Mesenchymal stem cell (in vitro differentiated cells and primary cell): Measurements from ENCODE around the gene PRPS2.

Source experiments
- DNase-seq: peaks from one replicate; pipeline ENCODE4 v3.0.0-alpha.2; 2013
- H2AFZ ChIP-seq: one replicate; pipeline ENCODE4 v1.6.1; 2013; ENCODE audit warnings: low read depth, mild to moderate bottlenecking, control low read depth, inconsistent platforms, low read length, moderate library complexity
- H2AK5ac ChIP-seq: 2 replicates; pipeline ENCODE4 v1.6.1; 2013; ENCODE audit warnings: low read length, moderate library complexity, mild to moderate bottlenecking, inconsistent platforms; ENCODE audit not compliant: severe bottlenecking
- H2BK120ac ChIP-seq: one replicate; pipeline ENCODE4 v1.6.1; 2013; ENCODE audit warnings: low read depth, mild to moderate bottlenecking, inconsistent platforms, low read length, moderate library complexity
- H2BK12ac ChIP-seq, 2 experiments: one replicate each; pipeline ENCODE4 v1.6.1; 2013; ENCODE audit warnings: inconsistent platforms in 2 of 2, low read length in 2 of 2, mild to moderate bottlenecking in 2 of 2, moderate library complexity in 2 of 2, control low read depth in 1 of 2
- H2BK15ac ChIP-seq: one replicate; pipeline ENCODE4 v1.6.1; 2013; ENCODE audit warnings: mild to moderate bottlenecking, low read depth, inconsistent platforms; ENCODE audit not compliant: poor library complexity, severe bottlenecking
- H2BK5ac ChIP-seq: 2 replicates; pipeline ENCODE4 v1.6.1; 2013; ENCODE audit warnings: low read depth, mild to moderate bottlenecking, low read length, control low read depth, inconsistent platforms; ENCODE audit not compliant: poor library complexity, severe bottlenecking
- H3K14ac ChIP-seq, 2 experiments: one replicate each; pipeline ENCODE4 v1.6.1; 2013; ENCODE audit warnings: inconsistent platforms in 2 of 2, low read length in 2 of 2, control low read depth in 1 of 2, mild to moderate bottlenecking in 1 of 2, moderate library complexity in 1 of 2
- H3K18ac ChIP-seq, 2 experiments: one replicate each; pipeline ENCODE4 v1.6.1; 2013; ENCODE audit warnings: inconsistent platforms in 2 of 2, low read length in 2 of 2, control low read depth in 1 of 2, low read depth in 1 of 2, mild to moderate bottlenecking in 1 of 2
- H3K23ac ChIP-seq, 2 experiments: one replicate each; pipeline ENCODE4 v1.6.1; 2013; ENCODE audit warnings: inconsistent platforms in 2 of 2, low read length in 2 of 2, mild to moderate bottlenecking in 2 of 2, moderate library complexity in 2 of 2, control low read depth in 1 of 2
- H3K27ac ChIP-seq: 2 replicates; pipeline ENCODE4 v1.5.1; 2013; ENCODE audit warnings: mild to moderate bottlenecking, moderate library complexity, low read length, control low read depth, inconsistent platforms; ENCODE audit not compliant: poor library complexity, severe bottlenecking
- H3K27me3 ChIP-seq, 2 experiments: 2 replicates each; pipeline versions ENCODE4 v1.6.1 to v1.7.0; 2013; ENCODE audit warnings: low read length in 2 of 2, mild to moderate bottlenecking in 2 of 2, moderate library complexity in 2 of 2, control low read depth in 1 of 2, inconsistent platforms in 1 of 2; ENCODE audit not compliant: control insufficient read depth in 1 of 2, insufficient read depth in 1 of 2
- H3K36me3 ChIP-seq, 2 experiments: 2 replicates each; pipeline versions ENCODE4 v1.6.1 to v1.7.0; 2013; ENCODE audit warnings: low read length in 2 of 2, control low read depth in 1 of 2, inconsistent platforms in 1 of 2, low read depth in 1 of 2, mild to moderate bottlenecking in 1 of 2; ENCODE audit not compliant: insufficient read depth in 2 of 2, control insufficient read depth in 1 of 2
- H3K4ac ChIP-seq, 2 experiments: one replicate each; pipeline ENCODE4 v1.6.1; 2013; ENCODE audit warnings: inconsistent platforms in 2 of 2, low read length in 2 of 2, mild to moderate bottlenecking in 2 of 2, moderate library complexity in 2 of 2, control low read depth in 1 of 2, low read depth in 1 of 2
- H3K4me1 ChIP-seq: 2 replicates; pipeline ENCODE4 v1.6.1; 2013; ENCODE audit warnings: low read depth, low read length, control low read depth; ENCODE audit not compliant: control insufficient read depth, insufficient read depth
- H3K4me2 ChIP-seq: 2 replicates; pipeline ENCODE4 v1.6.1; 2013; ENCODE audit warnings: low read length, mild to moderate bottlenecking, inconsistent platforms; ENCODE audit not compliant: poor library complexity, severe bottlenecking
- H3K4me3 ChIP-seq, 2 experiments: 2 replicates each; pipeline versions ENCODE4 v1.5.1 to v1.7.0; 2013; ENCODE audit warnings: low read length in 2 of 2, mild to moderate bottlenecking in 2 of 2, control low read depth in 1 of 2, low read depth in 1 of 2; ENCODE audit not compliant: insufficient read depth in 1 of 2
- H3K79me1 ChIP-seq: replicated peaks from 2 replicates; pipeline ENCODE4 v1.6.1; 2013; ENCODE audit warnings: mild to moderate bottlenecking, control low read depth, low read length, inconsistent platforms; ENCODE audit not compliant: poor library complexity, severe bottlenecking
- H3K9ac ChIP-seq: 2 replicates; pipeline ENCODE4 v1.7.0; 2013; ENCODE audit warnings: mild to moderate bottlenecking, low read length, moderate library complexity
- H3K9me3 ChIP-seq: 2 replicates; pipeline ENCODE4 v1.7.0; 2013; ENCODE audit warnings: mild to moderate bottlenecking, low read length; ENCODE audit not compliant: control insufficient read depth
- H4K8ac ChIP-seq: one replicate; pipeline ENCODE4 v1.6.1; 2013; ENCODE audit warnings: inconsistent platforms, mild to moderate bottlenecking, low read length, moderate library complexity
- H4K91ac ChIP-seq: one replicate; pipeline ENCODE4 v1.6.1; 2013; ENCODE audit warnings: mild to moderate bottlenecking, low read length, inconsistent platforms
- WGBS: methylation state at CpG from one replicate; pipeline ENCODE4 v1.1.7; 2013; ENCODE audit warnings: mixed read lengths; 5-methylcytosine and 5-hydroxymethylcytosine counted together

PRPS2 gene

GRCh38 chrX:12753366-12753765 lies 37.8 kb upstream of the PRPS2 start:
- H4K8ac ChIP-seq, result no peak overlapping the region
- no peak overlapping the region for H3K9ac ChIP-seq
- H4K91ac ChIP-seq, result no peak overlapping the region
- no peak overlapping the region for H3K27ac ChIP-seq
- no peaks in the 10 kb centered on the region for H3K36me3 ChIP-seq
- H3K14ac ChIP-seq, result no peak overlapping the region
- H3K23ac ChIP-seq, result no peak overlapping the region
- no peaks in the 10 kb centered on the region for H3K79me1 ChIP-seq
- H3K27me3 ChIP-seq, result peaks cover 0 to 3% of the 10 kb centered on the region in 2 experiments
- no peak overlapping the region for H3K4ac ChIP-seq
- H2BK120ac ChIP-seq, result no peak overlapping the region
- H2BK15ac ChIP-seq, result no peak overlapping the region
- no peak overlapping the region for H2BK12ac ChIP-seq
- H3K18ac ChIP-seq, result no peak overlapping the region
- no peak overlapping the region for H3K4me2 ChIP-seq
- H3K4me3 ChIP-seq, result no peak overlapping the region
- no peak for DNase-seq
- WGBS, result 60% methylated on average over 1 of the region's 2 CpGs
- H2AFZ ChIP-seq, result no peak overlapping the region
- no peak overlapping the region for H2AK5ac ChIP-seq
- no peaks in the 10 kb centered on the region for H3K4me1 ChIP-seq
- H2BK5ac ChIP-seq, result no peak overlapping the region
- peaks cover 12% of the 10 kb centered on the region for H3K9me3 ChIP-seq

- Histone ChIP-seq H3K36me3 (no peaks in the 10 kb centered on the region), H4K91ac (no peak overlapping the region), H3K79me1 (no peaks in the 10 kb centered on the region), H3K27me3 (peaks cover 0 to 3% of the 10 kb centered on the region in 2 experiments), H2AK5ac (no peak overlapping the region), H3K18ac (no peak overlapping the region), H3K4ac (no peak overlapping the region), H3K4me1 (no peaks in the 10 kb centered on the region), H2BK5ac (no peak overlapping the region), H2BK15ac (no peak overlapping the region), H3K4me2 (no peak overlapping the region), H3K23ac (no peak overlapping the region), H4K8ac (no peak overlapping the region), H3K27ac (no peak overlapping the region), H2AFZ (no peak overlapping the region), H2BK120ac (no peak overlapping the region), H3K14ac (no peak overlapping the region), H2BK12ac (no peak overlapping the region), H3K4me3 (no peak overlapping the region), H3K9me3 (peaks cover 3% of the 10 kb centered on the region), H3K9ac (no peak overlapping the region)
- WGBS, result 93% methylated on average over 2 of the region's 3 CpGs
- no peak for DNase-seq
Measured at GRCh38 chrX:12758291-12758690, 32.9 kb upstream of the PRPS2 start.

GRCh38 chrX:12767856-12768255 lies 23.4 kb upstream of the PRPS2 start:
- no peak for DNase-seq
- Histone ChIP-seq H4K91ac (no peak overlapping the region), H2BK15ac (no peak overlapping the region), H3K9ac (no peak overlapping the region), H3K14ac (no peak overlapping the region), H2BK5ac (no peak overlapping the region), H3K9me3 (no peaks in the 10 kb centered on the region), H3K79me1 (no peaks in the 10 kb centered on the region), H2AK5ac (no peak overlapping the region), H2BK120ac (no peak overlapping the region), H3K18ac (no peak overlapping the region), H2BK12ac (no peak overlapping the region), H3K27me3 (peaks cover 0 to 2% of the 10 kb centered on the region in 2 experiments), H3K23ac (no peak overlapping the region), H3K4me1 (peaks cover 2% of the 10 kb centered on the region), H4K8ac (no peak overlapping the region), H3K4me2 (no peak overlapping the region), H3K27ac (no peak overlapping the region), H2AFZ (no peak overlapping the region), H3K4me3 (no peak overlapping the region), H3K4ac (no peak overlapping the region), H3K36me3 (no peaks in the 10 kb centered on the region)
- WGBS, result no CpG with 5 or more reads among the region's 2 CpGs

GRCh38 chrX:12768491-12768890 lies 22.7 kb upstream of the PRPS2 start:
- H3K27ac ChIP-seq, result no peak overlapping the region
- no peak overlapping the region for H4K91ac ChIP-seq
- H4K8ac ChIP-seq, result no peak overlapping the region
- peaks cover 2% of the 10 kb centered on the region for H3K4me1 ChIP-seq
- no peak overlapping the region for H3K4me3 ChIP-seq
- DNase-seq, result no peak
- H3K9ac ChIP-seq, result no peak overlapping the region
- peaks cover 0 to 1% of the 10 kb centered on the region in 2 experiments for H3K27me3 ChIP-seq
- WGBS, result 91% methylated on average over 3 of the region's 4 CpGs
- no peaks in the 10 kb centered on the region for H3K36me3 ChIP-seq
- no peaks in the 10 kb centered on the region for H3K9me3 ChIP-seq
- no peak overlapping the region for H3K18ac ChIP-seq
- H3K23ac ChIP-seq, result no peak overlapping the region
- H3K4ac ChIP-seq, result no peak overlapping the region
- no peak overlapping the region for H2BK120ac ChIP-seq
- no peak overlapping the region for H2BK12ac ChIP-seq
- no peak overlapping the region for H2AK5ac ChIP-seq
- H3K79me1 ChIP-seq, result no peaks in the 10 kb centered on the region
- H2BK15ac ChIP-seq, result no peak overlapping the region
- no peak overlapping the region for H2AFZ ChIP-seq
- no peak overlapping the region for H3K14ac ChIP-seq
- no peak overlapping the region for H2BK5ac ChIP-seq
- no peak overlapping the region for H3K4me2 ChIP-seq
